GM21526 (cell line): ENCODE data around the gene DPRX.
"Not testable (repeated sequence)": the region's sequence is repeated elsewhere in the genome, so short reads cannot be mapped to it uniquely, and the experiment has no call there.

Source experiments
- ATAC-seq: cut with Tn5 transposase; IDR thresholded peaks from one replicate; pipeline ENCODE4 v1.9.1; 2021; ENCODE audit warnings: moderate library complexity; ENCODE audit not compliant: unreplicated experiment, low FRiP score

Gene DPRX

DNA sequence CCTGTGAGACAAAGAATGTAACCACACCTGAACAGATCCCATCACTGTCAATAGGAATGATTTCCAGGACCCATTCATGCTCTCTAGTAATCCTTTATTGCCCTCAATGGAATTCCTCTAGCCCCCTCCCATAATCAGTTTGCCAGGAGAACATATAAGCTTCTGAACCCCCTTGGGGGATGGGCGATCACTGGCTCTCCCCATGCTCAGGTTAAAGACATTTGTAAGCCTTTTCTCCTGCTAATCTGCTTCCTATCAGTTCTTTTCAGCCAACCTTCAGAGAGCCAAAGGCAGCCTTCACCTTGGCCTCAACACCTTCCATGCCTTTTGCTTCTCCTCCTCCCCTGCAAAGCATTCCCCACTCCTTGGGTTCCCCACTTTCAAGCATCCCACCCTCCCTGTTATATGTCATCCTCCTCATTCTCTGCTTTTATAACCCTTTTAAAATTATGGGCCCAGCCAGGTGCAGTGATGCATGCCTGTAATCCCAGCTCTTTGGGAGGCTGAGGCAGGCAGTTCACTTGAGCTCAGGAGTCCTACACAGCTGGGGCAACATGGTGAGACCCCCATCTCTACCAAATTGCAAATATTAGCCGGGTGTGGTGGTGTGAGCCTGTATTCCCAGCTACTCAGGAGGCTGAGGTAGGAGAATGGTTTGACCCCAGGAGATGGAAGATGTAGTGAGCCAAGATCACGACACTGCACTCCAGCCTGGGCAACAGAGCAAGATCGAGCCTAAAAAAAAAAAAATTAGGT lies 12.4 kb downstream of the DPRX start:
- no peak for ATAC-seq

DNA sequence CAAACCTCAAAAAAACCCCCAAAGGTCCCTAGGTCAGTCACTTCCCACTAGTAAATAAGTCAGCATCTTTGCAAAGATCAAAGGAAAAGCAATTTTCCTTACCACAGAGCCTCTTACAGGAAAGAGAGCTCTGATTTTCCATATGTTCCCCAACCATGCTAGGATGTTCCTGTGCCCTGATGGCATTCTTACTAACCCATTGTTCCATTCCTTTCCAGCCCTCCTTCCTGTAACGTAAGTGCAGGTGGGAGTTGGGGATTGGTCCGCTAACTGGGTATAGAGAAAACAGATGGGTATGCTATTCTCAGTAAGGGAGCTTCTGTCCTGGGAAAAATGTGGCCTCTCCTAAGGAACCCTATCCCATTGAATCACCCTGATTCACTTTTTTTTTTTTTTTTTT lies 14.3 kb downstream of the DPRX start:
- ATAC-seq = no peak

DNA sequence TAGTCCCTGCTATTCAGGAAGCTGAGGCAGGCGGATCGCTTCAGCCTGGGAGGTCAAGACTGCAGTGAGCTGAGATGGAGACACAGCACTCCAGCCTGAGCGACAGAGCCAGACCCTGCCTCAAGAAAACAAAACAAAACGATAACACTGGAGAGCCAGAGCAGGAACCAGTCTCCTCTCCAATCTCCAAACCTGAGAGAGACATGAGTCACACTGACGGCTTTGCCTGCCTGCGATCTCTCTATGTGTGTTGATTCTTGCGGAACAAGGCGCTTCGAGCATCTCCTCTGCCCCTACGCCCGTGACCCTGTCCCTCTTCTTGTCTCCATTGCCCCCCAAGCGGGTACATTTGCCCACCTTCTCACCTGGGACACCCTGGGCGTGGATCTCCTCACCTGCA lies 15.6 kb downstream of the DPRX start:
- no peak for ATAC-seq

DNA sequence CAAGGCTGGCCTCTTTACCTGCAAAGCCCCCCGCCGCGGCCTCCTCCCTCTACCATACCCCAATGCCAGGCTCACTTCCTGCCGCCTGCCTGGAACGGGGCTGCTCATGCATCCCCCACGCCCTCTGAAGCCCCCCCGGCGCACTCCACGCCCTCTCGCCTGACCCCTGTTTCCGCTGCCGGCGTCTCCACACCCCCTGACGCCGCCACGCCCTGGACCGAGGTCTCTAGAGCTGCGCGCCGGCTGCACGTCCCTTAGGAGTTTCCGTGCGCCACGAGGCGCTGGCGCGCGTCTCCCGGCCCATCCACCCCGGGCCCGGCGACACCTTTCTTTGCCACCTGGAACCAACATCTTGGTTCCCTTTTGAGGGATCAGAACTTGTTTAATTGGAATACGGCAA lies 16.0 kb downstream of the DPRX start:
- no peak for ATAC-seq

DNA sequence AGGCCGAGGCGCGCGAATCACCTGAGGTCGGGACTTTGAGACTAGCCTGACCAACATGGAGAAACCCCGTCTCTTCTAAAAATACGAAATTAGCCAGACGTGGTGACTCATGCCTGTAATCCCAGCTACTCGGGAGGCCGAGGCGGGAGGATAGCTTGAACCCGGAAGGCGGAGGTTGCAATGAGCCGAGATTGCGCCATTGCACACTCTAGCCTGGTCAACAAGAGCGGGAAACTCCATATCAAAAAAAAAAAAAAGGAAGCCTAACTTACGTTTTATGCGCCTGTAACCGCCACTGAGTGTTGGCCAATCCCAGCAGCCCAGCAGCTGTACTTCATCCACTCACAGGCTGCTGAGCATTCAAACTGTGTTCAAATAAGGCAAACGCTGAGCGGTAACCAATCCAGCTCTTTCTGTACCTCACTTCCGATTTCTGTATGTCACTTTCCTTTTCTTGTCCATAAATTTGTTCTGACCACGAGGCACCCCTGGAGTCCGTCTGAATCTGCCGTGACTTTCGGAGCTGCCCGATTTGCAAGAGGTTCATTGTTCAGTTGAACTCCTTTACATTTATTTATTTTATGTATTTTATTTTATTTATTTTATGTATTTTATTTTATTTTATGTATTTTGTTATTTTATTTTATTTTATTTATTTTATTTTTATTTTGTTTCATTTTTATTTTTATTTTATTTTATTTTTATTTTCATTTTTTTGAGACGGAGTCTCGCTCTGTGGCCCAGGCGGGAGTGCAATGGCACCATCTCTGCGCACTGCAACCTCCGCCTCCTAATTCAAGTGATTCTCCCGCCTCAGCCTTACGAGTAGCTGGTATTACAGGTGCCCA lies 18.2 kb downstream of the DPRX start:
- ATAC-seq = no peak

DNA sequence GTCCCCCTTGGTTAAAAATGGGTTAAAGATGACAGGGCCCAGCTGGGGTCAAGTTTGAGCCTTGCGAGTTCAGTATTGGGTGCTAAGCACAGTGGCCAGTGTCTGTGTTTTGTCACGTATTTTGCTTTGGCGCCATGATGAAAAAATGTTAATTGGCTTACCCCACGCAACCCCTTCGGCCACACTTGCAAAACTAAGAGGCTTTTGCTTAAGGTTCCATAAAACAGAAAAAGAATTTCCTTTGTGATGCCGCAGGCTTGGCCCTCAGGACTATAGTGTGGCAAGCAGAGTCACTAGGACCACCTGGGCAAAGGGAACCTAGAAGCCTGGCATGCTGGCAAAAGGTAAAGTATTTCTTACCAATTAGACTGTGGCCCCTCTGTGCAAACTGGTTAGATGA lies 20.7 kb downstream of the DPRX start:
- ATAC-seq = no peak

DNA sequence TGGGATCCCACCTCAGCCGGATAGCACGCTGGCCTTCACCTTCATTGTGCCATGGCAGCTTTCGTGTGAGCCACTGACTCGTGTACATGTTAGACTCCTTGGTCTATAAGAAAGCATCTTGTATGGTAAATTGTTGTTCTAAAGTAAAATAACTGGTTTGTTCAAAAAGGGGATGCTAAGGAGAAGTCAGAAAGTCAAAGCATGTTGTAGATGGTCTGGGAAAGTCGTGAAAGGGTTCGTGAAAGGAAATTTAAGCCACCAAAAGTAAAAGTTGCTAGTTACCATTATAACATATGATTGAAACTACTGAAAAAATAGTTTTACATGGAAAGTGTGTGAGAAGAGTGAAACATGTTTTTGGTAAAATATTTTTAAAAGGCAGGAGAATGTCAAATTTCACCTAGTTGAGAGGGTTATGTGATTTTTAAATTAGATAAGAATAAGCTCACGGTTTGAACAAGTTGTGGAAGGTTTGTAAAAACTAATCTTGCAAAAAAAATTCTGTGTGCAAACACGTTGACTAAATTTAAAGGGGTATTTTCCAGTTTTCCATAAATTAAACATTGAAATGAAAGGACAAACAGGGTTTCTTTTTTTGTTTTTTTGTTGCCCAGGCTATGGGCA lies 23.4 kb downstream of the DPRX start:
- no peak for ATAC-seq

DNA sequence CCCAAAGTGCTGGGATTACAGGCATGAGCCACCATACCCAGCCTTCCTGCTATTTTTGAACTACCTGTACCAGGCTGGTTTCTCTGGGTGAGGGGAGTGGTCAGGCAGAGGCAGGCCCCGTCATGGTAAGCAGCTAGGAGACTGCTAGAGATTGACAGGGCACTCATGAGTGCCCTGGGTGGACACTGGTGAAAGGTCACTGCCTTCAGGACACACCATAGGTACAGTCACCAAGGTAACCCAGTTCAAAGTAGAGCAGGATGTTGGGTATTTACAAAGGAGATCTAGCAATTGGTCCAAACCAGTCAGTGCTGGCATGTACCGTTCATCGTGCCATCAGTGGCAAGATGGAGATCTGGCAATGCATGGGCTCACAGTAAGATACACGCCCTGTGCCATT lies 25.5 kb downstream of the DPRX start:
- ATAC-seq = no peak

DNA sequence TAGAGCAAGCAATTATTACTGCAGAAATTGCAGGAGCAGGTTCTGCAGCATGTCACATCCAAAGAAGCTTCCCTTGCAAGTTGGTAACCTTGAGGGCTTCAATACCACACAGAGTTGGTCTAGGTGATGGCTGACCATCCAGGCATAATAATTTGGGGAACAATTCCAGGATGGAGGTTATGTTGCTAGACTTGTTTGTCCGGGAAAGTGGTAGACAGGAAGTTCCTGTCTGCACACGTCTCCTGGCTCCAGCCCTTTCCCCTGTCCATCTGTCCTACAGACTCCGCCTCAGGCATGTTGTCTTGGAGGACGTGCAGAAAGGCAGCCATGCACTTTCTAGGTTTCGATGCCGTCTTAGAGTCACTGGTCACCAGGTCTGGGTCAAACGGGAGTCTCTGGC lies 26.0 kb downstream of the DPRX start:
- no peak for ATAC-seq

DNA sequence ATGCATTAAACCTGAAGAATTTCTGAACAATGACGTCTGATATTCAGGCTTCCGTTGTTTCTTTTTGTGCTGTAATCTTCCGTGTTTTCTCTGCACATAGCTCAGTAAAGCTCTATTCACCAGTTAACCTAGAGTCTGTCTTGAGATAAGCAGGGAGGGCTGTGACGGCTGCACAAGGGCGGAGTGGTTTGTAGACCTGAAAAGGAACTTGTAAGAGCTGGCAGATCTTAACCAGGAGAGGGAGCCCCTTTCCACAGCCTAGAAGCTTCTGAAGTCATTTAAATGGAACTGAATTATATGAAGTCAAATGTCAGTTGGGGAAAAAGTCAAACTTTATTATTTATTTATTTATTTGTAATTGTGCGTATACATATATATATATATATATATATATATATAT lies 27.5 kb downstream of the DPRX start:
- ATAC-seq = no peak

DNA sequence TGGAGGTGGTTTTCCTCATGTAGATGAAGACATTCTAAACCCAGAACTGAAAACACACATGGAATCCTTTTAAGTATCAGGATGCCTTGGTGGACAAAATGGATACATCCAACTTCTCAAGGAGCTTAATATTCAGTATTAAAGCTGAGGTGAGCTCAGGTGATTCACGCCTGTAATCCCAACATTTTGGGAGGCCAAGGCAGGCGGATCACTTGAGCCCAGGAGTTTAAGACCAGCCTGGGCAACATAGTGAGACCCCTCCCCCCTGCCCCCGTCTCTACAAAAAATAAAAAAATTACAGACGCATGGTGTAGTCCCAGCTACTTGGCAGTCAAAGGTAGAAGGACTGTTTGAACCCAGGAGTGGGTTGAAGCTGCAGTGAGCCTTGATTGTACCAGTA lies 28.8 kb downstream of the DPRX start:
- ATAC-seq = no peak

DNA sequence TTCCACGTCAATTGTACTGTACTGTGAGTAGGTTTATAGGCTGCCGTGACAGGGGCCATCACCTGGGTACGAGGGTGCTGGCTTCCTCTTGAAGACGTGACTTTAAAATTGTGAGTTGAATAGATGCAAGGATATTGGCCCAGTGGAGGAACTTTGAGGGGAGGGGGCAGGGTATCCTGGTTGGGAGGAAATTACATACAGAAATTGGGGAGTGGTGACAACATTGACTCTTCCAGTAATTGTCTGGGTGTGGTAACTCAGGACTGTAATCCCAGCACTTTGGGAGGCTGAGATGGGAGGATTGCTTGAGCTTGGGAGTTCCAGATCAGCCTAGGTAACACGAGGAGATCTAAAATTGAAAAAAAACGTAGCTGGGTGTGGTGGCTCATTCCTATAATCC lies 30.4 kb downstream of the DPRX start:
- ATAC-seq = no peak

DNA sequence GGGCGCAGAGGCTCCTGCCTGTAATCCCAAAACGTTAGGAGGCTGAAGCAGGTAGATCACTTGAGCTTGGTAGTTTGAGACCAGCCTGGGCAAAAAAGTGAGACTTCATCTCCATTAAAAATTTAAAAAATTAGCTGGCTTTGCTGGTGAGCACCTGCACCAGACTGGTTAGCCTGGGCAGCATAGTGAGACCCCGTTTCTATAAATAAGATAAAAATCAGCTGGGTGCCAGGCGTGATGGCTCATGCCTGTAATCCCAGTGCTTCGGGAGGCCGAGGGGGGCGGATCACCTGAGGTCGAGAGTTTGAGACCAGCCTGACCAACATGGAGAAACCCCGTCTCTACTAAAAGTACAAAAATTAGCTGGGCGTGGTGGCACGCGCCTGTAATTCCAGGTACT lies 32.4 kb downstream of the DPRX start:
- ATAC-seq = no peak

DNA sequence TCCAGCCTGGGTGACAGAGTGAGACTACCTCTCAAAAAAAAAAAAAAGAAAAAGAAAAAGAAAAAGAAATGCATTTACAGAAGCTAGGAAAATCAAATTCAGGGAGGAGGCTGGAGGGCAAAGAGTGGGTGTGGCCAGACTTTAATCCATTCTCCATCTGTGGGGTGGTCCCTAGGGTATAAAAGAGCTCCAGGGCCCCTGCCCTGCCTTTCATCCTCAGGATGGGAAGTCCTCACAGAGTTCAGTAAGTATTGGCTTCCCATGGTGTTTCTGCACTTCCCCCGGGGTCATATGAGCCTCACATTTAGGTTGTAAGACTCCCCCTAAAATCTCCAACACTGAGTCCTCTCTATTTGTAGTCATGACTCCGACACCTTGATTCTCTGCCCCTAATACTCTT lies 33.0 kb downstream of the DPRX start:
- ATAC-seq = no peak

DNA sequence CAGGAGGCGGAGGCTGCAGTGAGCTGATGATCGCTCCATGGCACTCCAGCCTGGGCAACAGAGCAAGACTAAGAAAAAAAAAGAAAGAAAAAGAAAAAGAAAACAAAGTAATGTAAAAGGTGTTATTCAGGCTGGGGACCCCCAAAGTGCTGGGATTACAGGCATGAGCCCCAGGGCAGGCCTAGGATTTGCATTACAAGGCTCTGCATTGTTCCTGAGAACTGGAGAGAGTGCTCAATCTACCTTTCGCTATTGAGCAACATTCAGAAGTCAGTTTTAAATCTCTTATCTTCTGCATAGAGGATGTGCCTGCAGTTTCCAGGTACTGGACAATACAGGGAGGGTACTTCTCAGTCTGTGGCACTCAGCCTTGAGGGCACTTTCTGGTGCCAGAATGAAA lies 34.5 kb downstream of the DPRX start:
- ATAC-seq = not testable (repeated sequence)

DNA sequence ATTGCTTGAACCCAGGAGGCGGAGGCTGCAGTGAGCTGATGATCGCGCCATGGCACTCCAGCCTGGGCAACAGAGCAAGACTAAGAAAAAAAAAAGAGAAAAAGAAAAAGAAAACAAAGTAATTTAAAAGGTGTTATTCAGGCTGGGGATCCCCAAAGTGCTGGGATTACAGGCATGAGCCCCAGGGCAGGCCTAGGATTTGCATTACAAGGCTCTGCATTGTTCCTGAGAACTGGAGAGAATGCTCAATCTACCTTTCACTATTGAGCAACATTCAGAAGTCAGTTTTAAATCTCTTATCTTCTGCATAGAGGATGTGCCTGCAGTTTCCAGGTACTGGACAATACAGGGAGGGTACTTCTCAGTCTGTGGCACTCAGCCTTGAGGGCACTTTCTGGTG lies 37.0 kb downstream of the DPRX start:
- not testable (repeated sequence) for ATAC-seq

DNA sequence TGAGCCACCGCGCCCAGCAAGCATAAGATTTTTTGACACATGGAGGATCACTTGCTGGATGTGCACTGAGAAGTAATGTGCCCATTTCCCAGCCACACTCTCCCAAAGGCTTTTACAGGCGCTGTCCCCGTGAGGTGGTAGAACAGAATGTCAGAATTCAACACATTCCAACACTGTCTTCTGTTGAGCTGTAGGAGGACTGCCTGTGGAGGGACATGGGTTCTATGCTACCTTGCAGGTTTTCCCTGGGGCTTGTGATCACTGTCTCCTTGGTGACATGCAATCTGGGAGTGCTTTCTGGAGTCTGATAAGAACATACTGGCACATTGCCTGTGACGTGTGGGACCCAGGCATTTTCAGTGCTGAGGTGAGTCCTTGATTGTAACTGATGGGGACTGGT lies 38.5 kb downstream of the DPRX start:
- no peak for ATAC-seq

DNA sequence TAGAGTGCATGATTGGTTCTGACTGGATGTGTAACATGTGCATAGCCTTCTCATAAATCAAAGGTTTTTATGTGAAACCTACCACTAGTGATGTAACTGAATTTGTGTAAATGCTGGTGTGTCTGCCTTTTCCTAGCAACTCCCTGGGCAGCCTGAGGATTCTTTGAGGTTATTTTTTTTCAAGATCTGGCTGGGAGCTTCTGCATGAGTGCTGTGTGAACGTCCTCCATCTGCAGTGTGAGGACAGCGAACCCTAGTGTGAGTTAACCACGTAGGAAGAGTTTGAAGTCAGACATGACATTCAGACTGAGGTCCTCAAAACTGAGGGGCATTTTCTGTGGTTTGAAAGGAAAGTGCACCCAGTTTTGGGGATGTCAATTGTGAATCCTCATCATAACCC lies 39.9 kb downstream of the DPRX start:
- ATAC-seq = no peak
